ENCODE results near the gene CHN2.
"Not testable (repeated sequence)": the region's sequence is repeated elsewhere in the genome, so short reads cannot be mapped to it uniquely, and the experiment has no call there.

Gene CHN2

DNA sequence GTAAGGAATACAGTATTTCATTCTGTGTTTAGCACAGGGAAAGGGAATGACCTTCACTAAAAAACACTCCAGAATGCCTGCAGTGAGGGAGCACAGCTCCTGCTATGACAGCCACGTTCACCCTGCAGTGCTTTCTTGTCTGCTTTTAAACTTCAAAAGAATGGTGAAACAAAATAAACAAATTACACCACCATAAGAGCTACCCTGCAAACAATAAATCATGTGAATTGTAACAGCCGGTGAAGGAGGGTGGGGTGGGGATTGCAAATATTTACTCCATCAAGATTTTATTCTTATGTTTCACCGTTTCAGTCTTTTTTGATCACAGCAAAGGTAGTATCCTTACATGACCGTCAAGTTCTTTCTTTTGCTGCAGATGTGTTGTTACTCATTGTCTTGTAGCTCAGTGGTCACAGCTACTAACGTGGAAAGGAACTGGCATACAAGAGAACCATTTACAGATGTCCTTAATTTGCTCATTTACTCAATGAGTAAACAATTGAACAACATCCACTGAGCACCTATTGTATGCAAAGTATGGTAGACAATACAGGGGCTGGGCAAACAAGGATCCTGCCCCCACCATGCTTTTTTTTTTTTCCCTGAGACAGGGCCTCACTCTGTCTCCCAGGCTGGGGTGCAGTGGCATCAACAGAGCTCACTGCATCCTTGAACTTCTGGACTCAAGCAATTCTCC lies 4.1 kb upstream of the CHN2 start:
- peak; percentile 66 for DNase-seq

DNA sequence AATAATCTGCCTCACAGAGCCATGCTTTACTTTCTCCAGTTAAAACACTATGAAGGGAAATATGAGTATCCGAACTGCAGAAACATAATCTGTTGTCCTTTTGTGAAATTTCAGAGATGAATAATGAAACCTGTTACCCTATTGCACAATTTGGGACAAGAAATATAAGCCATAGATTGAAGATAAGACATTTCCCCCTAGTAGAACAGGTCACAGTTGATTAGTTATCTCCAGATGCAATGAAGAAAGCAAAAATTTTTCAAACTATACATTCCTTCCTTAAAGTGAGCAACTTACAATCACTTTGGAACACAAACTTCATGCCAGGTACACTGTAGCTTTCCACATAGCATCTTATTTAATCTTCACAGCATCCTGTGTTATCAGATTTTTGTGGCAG lies 2.3 kb upstream of the CHN2 start:
- no peak for DNase-seq

DNA sequence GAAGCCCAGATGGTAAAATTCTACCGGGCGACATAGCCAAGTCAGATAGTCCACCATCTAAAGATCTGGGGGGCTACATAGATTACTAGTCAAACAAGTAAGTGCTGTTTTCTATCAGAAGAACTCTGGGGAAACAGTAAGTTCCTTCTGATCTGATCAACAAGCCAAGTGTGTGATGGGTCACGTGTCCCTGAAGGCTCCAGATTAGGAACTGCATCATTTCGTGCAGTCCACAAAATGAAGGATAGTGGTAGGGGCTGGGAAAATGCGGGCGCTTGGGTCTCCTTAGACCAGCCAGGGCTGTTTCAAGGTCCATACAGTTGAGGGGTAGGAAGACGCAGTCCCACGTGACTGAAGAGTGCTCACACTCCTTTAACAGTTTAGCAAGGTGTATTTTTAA lies 1.8 kb upstream of the CHN2 start:
- no peak for DNase-seq

DNA sequence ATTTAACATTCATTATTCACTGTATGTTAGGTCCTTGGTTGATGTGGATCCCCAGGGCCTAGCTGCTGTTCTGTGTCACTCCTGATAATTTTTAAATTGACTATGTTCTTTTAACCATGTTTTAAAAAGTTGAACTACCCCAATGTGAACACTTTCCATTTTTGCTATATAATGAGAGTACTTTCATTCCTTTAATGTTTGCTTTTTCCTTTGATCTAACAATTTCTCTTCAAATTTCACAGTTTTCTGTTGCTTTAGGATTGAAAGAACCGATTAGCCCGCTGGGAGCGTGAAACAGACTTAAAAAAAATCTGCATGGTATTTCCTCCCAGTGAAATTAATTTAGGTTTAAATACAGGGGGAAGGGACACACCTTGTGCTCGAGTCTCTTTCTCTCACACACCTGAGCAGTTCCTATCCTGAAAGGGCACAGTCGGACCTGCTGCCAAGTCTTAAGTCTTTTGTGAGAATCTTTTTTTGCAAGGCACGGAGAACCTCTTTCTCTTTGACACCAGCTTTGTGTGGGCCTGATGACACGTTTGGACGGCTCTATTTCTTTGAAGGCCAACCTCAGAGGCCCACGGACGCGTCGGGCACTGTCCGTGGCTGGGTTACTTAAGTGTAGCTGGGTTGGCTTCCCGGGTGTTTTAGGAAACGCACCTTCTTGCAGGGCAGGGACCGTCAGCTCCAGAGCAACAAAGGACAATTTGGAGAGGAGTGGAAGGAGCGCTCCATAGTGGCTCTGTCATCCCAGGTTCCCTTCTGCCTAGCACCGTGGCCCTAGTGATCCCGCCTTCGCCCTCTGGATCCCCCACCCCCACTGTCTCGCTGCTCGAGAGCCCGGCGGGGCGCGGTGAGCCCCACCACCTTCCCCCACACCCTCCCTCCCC lies 1.0 kb upstream of the CHN2 start:
- no peak for DNase-seq

DNA sequence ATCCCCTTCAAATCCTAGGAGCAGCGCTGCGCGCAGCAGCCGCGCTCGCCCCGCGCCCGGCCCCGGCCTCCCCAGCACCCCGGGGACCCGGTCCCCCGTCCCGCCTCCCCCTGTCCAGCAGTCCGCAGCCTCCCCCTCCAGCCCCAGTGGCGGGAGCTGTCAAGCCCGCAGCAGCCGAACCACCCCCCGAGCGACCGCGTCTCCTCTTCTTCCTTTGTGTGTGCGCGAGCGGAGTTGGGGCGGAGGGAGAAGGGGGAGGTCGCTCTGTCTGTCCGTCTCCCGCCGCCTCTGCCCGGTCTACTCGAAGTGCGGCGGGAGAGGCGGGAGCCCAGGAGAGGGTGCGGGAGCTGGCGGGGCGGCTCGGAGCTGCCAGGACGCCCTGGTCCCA lies 375 bp upstream of the CHN2 start:
- DNase-seq: no peak

DNA sequence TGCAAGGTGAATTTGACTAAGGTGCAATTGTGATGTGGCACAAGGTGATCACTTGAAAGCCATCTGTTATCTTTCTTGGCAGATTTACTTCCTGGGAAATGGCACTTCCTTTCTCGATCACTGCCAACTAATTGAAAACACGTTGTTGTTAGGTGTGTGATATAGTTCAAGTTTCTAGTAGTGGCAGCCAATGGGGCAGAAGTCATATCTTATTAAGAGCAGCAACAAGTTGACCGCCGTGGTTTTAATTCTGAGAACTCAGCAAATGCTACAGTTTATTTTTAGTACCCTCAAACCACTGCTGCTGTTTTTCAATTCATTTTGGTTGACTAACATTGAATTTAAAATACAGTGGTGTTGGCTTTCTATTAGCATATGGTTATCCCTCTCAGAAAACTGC lies 1.6 kb downstream of the CHN2 start:
- DNase-seq: peak; percentile 49

DNA sequence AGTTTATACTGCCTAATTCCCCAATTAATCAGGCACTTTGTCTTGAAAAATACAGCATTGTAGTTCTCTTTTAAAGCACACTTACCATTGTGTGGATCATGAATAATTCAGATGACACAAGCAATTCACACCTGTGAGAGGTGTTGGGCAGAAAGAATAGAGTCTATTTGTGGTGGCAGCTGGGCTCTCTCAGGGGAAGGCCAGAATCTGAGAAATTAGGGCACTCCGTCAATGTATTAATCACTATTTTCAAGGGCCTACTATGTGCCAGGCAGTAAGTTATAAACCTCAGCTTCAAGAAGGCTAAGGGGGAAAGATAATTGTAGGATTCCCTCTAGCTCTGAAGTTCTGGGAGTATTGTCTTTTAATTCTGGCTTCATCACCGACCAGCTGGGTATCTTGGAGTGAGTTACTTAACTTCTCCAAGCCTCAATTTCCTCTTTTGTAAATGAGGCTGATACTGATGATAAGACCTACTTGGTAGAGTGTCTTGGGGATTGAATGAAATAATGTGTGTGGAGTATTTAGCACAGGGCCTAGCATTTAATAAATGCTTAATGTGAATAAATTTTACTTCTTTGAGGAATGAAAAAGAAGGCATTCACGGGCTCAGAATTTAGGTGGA lies 2.5 kb downstream of the CHN2 start:
- DNase-seq: no peak

DNA sequence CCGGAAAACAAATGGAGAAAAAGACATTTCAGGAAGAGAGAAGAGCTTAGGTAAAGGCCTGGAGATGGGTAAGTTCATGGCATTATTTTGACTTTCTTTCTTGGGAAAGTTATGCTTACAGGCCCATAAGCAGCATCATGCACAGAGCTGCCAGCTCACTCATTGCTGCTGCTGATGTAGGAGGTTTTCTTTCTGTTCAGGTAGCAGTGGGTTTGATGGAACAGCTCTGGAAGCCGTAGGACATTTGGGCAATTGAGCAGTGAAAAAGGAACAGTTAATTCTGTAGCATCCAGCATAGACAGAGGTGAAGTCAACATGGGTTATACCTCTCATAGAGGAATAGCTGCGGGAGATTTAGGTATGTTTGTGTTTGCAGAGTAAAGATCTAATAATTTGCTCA lies 3.3 kb downstream of the CHN2 start:
- DNase-seq: no peak

DNA sequence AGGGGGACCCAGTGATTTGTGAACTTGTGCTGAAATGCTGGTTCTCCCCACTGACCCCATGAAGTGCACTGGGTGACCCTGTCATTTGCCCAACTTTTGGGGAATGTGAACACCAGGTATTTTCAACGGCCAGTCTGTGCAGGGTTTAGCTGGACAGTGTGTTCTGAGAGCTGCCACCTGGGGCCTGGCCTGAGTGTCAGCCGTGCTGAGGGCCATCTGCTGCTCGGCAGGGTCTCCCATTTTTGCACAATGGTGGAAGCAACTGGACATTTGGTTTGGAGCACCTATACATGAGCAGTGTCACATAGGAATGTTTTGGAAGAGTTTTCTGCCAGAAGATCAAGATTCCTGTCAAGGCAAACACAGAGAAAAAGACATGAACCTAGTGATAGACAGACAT lies 5.2 kb downstream of the CHN2 start:
- no peak for DNase-seq

DNA sequence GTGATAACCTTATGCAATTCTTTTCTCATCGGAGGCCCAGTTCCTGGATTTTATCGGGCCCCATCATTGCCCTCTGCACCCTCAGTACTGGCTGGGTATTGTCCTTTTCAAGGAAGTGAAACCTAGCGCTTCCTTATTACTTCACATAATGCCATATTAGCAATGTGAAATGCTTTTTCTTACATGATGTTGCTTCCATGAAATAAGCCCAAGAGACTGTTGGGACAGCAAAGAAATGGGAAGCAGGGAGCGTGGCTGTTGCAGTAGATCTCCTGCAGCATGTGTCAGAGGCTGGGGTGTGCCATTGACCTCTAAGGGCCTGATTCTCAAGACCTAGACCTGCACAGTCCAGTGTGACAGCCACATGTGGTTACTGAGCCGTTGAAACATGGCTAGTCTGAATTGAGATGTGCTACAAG lies 8.1 kb downstream of the CHN2 start:
- DNase-seq: no peak

DNA sequence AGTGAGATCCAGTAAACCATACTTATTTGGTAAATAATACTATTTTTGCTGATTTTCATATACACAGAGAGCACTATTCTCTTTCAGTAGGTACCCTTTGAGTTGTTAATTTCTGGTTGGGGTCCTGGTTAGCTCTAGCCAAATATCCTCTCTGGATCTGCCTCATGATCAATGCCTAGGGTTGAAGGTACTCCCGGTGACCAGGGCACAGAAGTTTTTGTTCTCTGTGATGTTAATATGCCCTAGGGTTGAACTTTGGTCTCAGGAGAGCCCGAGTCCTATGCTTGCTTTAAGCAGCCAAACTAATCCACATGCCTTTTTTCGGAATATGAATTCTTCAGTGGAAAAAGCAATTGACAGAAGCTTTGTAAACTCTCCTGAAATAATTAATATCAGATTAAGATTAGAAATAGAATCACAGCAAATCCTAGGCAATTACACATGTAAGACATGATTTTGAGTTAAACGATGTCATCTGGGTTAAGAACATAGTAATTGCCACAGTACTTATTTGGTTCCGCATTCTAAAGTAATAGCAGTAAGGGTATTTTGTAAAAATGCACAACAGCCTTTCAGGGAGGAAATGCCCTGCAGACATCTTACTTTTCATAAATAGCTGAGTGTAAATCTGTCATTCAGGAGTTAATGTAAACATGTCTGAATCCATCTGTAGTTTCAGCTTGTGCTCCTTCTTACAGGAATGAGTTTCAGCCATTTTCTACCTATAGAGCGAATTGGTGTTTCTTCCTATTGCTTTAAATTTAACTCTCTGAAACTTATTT lies 10.1 kb downstream of the CHN2 start:
- DNase-seq: no peak

DNA sequence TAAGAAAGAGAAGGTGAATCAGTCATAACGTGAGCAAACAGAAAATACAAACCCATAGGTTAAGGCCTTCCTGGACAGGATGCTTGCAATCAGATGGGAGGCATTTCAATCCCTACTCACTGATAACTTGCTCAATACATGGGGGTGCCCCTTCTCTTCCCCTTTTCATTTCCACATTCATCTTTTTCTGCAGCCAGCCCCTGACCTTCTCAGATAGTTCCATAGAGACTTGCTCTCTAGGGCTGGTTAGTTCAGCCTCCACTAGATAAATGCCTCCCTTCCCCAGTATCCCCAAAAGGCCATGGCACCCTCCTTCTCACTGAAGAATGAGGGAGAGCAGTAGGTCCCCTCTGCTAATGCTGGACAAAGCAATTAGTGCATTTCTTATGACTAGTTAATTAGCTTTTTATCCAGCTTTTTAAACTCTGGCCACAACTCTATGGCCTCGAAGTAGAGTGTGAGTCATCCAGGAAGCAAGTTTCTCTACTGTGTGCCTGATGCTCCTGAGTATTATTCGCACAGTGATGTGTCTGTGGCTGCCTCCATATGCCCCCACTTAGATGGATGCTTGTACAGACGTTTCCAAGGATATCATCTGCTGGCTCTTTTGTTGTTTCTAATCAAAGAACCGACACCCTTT lies 12.7 kb downstream of the CHN2 start:
- DNase-seq: peak; percentile 41

DNA sequence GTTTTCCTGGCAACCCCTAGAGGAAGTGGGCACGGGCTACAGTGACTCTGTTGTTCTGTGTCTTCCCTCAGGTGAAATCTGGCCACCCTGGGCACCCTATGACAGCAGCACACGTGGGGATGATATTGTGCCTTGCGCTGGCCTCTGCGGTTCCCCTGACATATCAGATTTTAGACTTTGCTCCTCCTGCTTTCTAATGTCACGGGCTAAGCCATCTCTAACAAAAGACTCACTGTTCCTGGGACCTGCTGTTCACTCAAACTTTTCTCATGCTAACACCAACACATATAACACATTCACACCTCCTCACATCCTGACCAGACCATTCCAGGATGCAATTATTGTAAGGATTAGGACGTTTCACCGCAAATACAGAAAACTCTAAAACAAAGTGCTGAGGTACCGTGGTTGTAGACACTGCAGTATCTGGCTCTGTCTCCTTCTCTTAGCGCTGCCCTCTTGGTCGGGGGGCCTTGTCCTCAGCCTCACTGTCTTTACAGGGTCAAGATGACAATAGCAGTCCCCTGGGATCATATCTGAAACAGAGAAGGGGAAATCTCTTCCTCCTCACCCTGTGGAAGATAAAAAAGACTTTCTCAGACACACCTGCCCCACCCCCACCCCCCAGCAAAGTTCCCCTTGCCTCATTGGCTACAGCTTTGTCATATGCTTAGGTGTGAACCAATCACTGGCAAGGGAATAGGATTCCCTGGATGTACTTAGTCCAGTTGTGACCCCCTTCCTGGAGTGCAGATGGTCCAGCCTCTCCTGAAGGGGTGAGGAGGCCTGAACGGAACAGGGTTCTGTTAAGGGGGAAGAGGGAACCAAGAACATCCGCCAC lies 14.1 kb downstream of the CHN2 start:
- no peak for DNase-seq

DNA sequence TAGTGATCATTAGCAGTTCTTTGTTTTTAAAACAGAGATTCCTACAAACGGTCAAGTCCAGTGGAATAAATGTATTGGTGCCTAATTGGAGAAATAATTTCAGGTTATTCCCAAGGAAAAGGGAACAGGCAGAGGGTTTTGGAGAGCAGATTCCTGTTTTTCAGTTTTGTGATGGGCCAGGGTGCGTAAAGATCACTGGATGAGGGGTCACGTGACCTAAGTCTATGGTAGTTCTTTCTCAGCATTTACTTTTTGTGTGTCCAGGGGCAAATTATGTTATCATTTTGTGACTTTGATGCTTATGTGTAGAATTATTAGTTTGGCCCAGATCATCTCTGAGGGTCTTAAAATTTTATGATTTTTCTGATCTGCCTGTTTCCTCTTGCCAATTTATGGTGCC lies 15.2 kb downstream of the CHN2 start:
- no peak for DNase-seq

DNA sequence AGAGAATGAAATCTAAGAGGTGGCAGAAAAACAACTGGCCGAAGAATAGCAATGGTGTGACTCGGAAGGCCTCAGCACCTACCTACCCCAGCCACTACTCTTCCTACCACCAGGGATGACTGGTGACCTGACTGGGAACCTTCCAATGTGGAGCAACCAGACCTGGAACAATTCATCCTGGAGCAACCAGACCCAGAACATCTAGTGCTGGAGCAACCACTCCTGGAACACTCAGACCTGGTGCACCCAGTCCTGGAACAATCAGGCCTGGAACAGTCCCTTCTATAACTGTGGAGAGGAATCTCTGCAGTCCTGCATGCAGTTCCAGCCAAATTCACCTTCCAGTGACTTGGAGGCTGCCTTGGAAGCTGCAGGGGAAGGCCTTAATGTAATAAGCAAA lies 18.2 kb downstream of the CHN2 start:
- not testable (repeated sequence) for DNase-seq

DNA sequence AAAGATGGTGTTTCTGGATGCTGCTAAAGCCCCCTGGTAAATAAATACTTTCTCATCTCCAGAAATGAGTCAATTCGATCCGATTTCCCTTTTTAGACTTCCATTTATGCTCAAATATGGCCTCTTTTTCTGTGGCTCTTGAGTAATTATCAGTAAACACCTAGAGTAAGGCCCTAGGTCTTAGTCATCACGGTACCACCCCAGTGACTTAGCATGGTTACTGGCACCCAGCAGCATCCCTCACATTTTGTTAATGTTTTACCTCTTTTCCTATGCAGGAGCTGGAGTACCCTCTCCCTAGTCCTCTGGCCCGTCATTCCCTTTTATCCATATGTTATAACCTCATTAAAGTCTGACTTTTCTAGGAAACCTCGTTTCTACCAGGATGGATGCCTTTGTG lies 19.5 kb downstream of the CHN2 start:
- no peak for DNase-seq

DNA sequence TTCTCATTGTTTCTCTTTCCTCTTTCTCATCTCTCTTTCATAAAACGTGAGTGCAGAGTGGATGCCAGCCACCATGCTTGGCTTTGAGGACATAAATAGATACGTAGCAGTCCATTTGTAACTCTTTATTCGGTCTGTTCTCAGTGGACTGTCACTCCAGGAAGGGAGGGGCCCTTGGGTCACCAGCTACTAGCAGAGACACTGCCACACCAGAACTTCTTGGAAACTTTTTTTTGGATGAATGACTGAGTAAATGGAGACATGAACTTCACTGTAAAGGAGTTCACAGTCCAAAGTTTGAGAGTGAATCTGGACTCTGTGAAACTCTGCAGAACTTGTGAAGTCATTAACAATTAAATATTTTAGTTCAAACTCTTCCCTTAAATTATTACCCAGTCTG lies 20.2 kb downstream of the CHN2 start:
- no peak for DNase-seq

DNA sequence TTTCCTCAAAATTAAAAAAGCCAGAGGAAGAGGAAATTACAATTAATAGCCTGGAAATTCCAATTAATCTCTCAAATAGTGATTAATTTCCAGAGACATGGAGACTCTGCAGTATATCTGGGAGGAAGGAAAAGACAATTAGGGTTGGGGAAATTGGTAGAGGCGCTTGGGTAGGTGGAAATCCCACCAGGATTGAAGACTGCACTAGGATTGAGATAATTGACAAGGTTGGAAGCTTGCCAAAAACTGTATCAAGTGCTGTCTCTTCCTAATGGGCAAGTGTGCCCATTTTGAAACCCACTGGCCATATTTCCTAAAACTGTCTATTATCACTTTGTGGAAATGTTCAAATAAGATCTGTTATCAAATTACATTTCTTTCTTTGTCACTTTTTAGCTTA lies 21.6 kb downstream of the CHN2 start:
- no peak for DNase-seq

DNA sequence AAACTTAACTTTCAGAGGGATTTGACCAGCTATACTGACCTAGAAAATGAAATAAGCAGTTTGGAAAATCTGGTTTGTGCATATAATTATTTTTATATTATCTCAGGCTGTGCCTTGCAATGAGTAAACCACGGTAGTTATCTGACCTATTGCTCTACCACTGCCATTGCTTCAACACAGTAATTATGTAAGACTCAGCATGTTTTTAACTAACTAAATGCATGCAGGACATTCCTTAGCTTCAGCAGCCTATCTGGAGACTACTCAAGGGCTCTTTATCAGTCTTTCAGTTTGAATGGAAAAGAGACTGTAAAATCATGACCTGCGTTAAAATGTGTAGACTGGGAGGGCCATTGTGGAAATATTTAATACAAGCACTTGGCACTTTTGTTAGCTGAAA lies 22.5 kb downstream of the CHN2 start:
- DNase-seq: no peak

DNA sequence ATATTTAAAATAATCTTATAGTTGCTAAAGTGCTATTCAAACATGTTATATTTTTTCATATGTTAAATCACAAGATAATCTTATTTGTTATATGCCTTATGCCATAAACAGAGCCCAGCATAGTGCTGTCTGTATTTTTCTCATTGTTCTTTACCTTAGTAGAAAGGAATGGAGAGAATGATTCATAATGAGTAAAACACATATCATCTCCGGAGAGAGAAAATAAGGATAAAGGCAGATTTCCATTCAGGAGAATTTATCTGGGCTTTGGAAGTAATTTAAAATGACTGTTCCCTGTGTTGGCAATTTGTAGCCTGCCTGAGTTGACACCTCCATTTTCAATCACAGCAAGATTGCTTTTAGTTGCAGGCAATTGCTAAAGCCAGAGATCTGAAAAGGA lies 30.2 kb downstream of the CHN2 start:
- DNase-seq: no peak

DNA sequence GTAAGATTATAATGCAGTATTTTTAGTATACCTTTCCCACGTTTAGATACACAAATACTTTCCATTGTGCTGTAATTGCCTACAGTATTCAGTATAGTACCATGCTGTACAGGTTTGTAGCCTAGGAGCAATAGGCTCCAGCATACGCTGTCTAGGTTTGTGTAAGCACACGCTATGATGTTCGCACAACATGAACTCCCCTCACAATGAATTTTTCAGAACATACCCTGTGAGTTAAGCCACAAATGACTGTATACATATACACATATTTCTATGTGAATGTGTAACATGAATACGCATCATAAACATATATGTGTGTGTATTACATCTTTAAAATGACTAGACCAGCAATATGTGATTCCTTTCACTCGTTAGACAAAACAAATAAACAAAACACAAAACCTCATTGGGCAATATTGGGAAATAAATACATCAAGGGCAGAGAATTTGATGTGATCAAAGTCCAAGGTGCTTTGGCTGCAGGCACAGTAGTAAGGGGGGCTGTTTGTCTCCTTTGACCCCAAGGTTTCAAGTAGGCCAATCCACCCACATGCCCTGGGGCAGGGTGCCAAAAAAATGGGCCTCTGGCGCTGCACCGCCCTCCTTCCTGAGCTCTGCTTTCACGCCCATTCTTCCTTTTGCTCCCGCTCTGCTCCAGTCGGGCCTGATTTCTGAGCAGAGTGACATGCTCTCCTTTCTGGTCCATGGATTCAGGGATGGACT lies 33.9 kb downstream of the CHN2 start:
- peak; percentile 43 for DNase-seq
